K562 (cell line): Measurements from ENCODE around the gene KRTAP5-4. TPM values are rescaled to one million over a fixed set of nuclear protein-coding genes. Genes with fewer than 3 reads are reported as not detected.

Experiments
- ADNP ChIP-seq: fragments of 200-800 bp; sonication (Bioruptor generic); IDR thresholded peaks from 2 replicates; pipeline ENCODE4 v1.6.1; 2016; ENCODE audit warnings: missing genetic modification characterization, missing compliant biosample characterization
- BRCA1 ChIP-seq, 2 experiments: fragments of 450-650 bp in 1 of 2; sonication (generic) in 1 of 2; formaldehyde crosslinking in 1 of 2; IDR thresholded peaks; 2 replicates each; pipeline versions ENCODE4 v1.5.0 to v1.6.1; 2017 to 2020; ENCODE audit warnings: mild to moderate bottlenecking in 1 of 2, missing genetic modification reagents in 1 of 2
- CBX2 ChIP-seq: fragments of 200-600 bp; sonication (generic); IDR thresholded peaks from one replicate; pipeline ENCODE4 v1.6.1; 2012; ENCODE audit warnings: mild to moderate bottlenecking, low read length, inconsistent platforms; ENCODE audit not compliant: insufficient read depth, poor library complexity, severe bottlenecking
- CREB1 ChIP-seq, 2 experiments: sonication (generic) in 1 of 2; formaldehyde crosslinking in 1 of 2; IDR thresholded peaks; 2 replicates each; pipeline versions ENCODE4 v1.6.1 to v1.8.0; 2012 to 2022; ENCODE audit warnings: inconsistent platforms in 1 of 2, mild to moderate bottlenecking in 1 of 2, missing genetic modification reagents in 1 of 2, moderate library complexity in 1 of 2
- E2F8 ChIP-seq: fragments of 450-650 bp; IDR thresholded peaks from 2 replicates; pipeline ENCODE4 v1.7.1; 2018; ENCODE audit warnings: mild to moderate bottlenecking, low read depth; ENCODE audit not compliant: partially characterized antibody
- MEF2D ChIP-seq: conservative IDR thresholded peaks from 2 replicates; pipeline ENCODE4 v1.6.1; 2016; ENCODE audit warnings: low read depth, missing genetic modification characterization, missing compliant biosample characterization
- MIER1 ChIP-seq: fragments of 450-650 bp; IDR thresholded peaks from 2 replicates; pipeline ENCODE4 v1.6.1; 2016; ENCODE audit warnings: antibody characterized with exemption, mild to moderate bottlenecking, low read depth
- RREB1 ChIP-seq: fragments of 250-450 bp; sonication (Bioruptor Pico); IDR thresholded peaks from 2 replicates; pipeline ENCODE4 v1.4.0; 2020
- SAFB2 ChIP-seq: fragments of 200-400 bp; formaldehyde crosslinking; IDR thresholded peaks from 2 replicates; pipeline ENCODE4 v1.6.1; 2018; ENCODE audit warnings: borderline replicate concordance, low read length, low read depth, moderate library complexity; ENCODE audit not compliant: severe bottlenecking
- THRAP3 ChIP-seq: fragments of 450-650 bp; IDR thresholded peaks from 2 replicates; pipeline ENCODE4 v1.6.1; 2016; ENCODE audit warnings: mild to moderate bottlenecking, inconsistent platforms, borderline replicate concordance
- ZBTB7A ChIP-seq: IDR thresholded peaks from 2 replicates; pipeline ENCODE4 v1.6.1; 2011; ENCODE audit warnings: low read depth, mild to moderate bottlenecking, low read length, moderate library complexity, borderline replicate concordance; ENCODE audit not compliant: control insufficient read depth
- ZC3H4 ChIP-seq: sonication (generic); formaldehyde crosslinking; IDR thresholded peaks from 2 replicates; pipeline ENCODE4 v1.9.0; 2021; ENCODE audit warnings: missing genetic modification reagents, borderline replicate concordance
- ZC3H8 ChIP-seq: fragments of 450-650 bp; IDR thresholded peaks from 2 replicates; pipeline ENCODE4 v1.6.1; 2017
- ZNF695 ChIP-seq: fragments of 450-650 bp; formaldehyde crosslinking; IDR thresholded peaks from 2 replicates; pipeline ENCODE4 v1.4.0; 2020; ENCODE audit warnings: mild to moderate bottlenecking, moderate library complexity
- polyA plus RNA-seq, 8 experiments: library from polyadenylated mRNA; depleted of rRNA in 4 of 8; stranded (reverse) in 5 of 8; unstranded in 3 of 8; fragments of >200 nt; fragmentation: Nextera tagmentation in 2 of 8; fragmentation: Illumina TruSeq in 1 of 8; extraction: Ambion mirVana in 2 of 8; extraction: Trizol in 1 of 8; gene quantifications; 2 replicates each; pipeline versions ENCODE4 v1.2.1 to v1.2.3, GENCODE V29; 2011 to 2014; ENCODE audit warnings: inconsistent platforms in 1 of 8, missing spikeins in 1 of 8
- total RNA-seq, 7 experiments: library from RNA; depleted of rRNA in 6 of 7; stranded (reverse); fragments of >200 nt in 6 of 7; fragmentation: Illumina TruSeq in 2 of 7; extraction: Trizol in 2 of 7; gene quantifications; 2 replicates each; pipeline versions ENCODE4 v1.2.1 to v1.2.3, GENCODE V29; 2011 to 2021; ENCODE audit warnings: low replicate concordance in 1 of 7
- TF ChIP-seq, protein P1 (sequence below), 2 experiments: fragments of 250-450 bp in 1 of 2; fragments of 450-650 bp in 1 of 2; sonication (Bioruptor Pico) in 1 of 2; IDR thresholded peaks; 2 replicates each; pipeline versions ENCODE4 v1.6.1 to v1.8.0; 2016 to 2021; ENCODE audit warnings: mild to moderate bottlenecking in 2 of 2, moderate library complexity in 2 of 2, missing compliant biosample characterization in 1 of 2, missing genetic modification characterization in 1 of 2

The KRTAP5-4 gene
- total and polyA plus RNA-seq, 9 of the 15 experiments (the other 6 are each of a cell fraction or from before 2014, with no cell fraction given), result not detected

DNA sequence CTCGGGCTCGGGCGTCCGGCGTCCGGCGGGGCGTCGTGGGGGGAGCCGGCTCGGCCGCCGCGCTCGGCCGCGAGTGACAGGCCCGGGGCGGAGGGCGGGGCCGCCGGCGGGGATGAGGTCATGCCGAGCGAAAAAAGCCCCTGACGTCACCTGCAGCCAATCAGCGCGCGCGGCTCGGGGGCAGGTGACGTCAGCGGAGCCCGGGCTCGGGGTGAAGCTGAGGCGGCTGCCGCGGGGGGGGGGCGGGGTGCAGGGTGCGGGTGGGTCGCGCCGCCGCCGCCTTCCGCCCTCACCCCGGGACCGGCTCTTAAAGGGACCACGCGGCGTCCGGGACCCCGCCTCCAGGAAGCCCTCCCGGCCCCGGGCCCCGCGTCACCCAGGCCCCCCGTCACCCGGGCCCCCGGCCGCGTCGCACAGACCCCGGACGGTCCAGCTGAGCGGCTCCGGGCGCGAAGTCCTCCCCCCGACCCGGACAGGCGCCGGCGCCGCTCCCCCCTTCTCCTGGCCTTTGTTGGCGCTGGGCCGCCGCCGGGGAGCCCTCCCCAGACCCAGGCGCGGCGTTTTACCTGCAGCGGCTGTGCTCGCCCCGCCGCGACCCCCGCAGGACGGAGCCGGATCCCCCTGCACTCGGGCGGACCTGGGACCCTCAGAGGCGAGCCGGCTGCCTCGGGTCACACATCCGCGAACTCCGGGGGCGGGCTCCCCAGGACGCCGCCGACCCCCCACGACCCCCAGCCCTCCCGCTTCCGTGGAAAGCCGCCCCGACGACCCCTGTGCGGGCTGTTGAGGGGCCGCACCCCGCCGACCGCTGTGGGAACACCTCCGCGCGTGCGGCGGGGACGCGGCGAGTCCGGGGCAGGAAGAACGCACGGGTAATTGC lies 49.5 kb downstream of the KRTAP5-4 start, which contains the start of gene DUSP8 (continued):
- TF ChIP-seq RREB1 (CRISPR knock-in tag), result no peak
- TF ChIP-seq, protein P1, sequence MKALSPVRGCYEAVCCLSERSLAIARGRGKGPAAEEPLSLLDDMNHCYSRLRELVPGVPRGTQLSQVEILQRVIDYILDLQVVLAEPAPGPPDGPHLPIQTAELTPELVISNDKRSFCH (CRISPR knock-in tag; IDR thresholded peaks at IDR 0.05), result no peak
- TF ChIP-seq, protein P1 (tag; IDR thresholded peaks at IDR 0.05), result no peak
- TF ChIP-seq ZC3H4 (CRISPR knock-in tag), result no peak
- TF ChIP-seq CREB1 (IDR thresholded peaks at IDR 0.05), result peak; percentile 76
- peak; percentile 59; the same call in 1 of the 2 replicates for TF ChIP-seq CREB1 (CRISPR knock-in tag; IDR thresholded peaks at IDR 0.05)
- TF ChIP-seq ZC3H8, result no peak
- no peak for TF ChIP-seq CBX2
- no peak for TF ChIP-seq MEF2D (tag)
- no peak for TF ChIP-seq E2F8
- TF ChIP-seq SAFB2, result no peak
- TF ChIP-seq ADNP (tag), result no peak
- peak; percentile 91 for TF ChIP-seq ZBTB7A
- no peak for TF ChIP-seq MIER1
- no peak for TF ChIP-seq BRCA1 (IDR thresholded peaks at IDR 0.05)
- no peak for TF ChIP-seq BRCA1 (CRISPR knock-in tag; IDR thresholded peaks at IDR 0.05)
- no peak for TF ChIP-seq THRAP3
- no peak for TF ChIP-seq ZNF695
